Measurements from ENCODE around the gene ELAPOR1. TPM values are rescaled to one million over a fixed set of nuclear protein-coding genes. Genes with fewer than 3 reads are reported as not detected.

The ELAPOR1 gene
- total and polyA plus RNA-seq, 2 of the 4 experiments (the other 2 are of a cell fraction) = 0.54 to 1.6 TPM

DNA sequence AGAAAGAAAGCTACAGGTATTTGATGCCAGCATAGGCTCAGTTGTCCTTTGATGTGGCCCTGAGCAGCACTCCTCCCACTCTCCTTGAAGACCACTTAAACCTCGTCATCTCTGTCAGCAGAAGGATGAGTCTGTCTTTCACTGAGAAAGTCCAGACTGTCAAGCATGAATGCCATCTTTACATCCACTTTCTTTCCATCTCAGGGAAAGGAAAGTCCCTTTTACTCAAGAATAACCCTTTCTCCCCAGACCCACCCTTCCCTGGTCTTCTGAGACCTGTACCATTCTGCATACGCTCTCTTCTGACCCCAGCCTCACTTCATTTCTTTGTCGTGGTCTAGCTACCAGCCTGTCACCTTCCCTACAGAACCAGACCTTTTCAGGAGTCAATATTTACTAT, 4.0 kb upstream of the ELAPOR1 start:
- BruUV-seq (replicated peaks) = no TSS peak
- Histone ChIP-seq H2AK5ac (ENCODE audit: low read depth, low read length) (no peak overlapping the region), H3K18ac (ENCODE audit: low read depth, low read length) (no peak overlapping the region), H3K56ac (ENCODE audit: extremely low read depth, insufficient read depth, low read length) (no peak overlapping the region), H4K20me1 (ENCODE audit: insufficient read depth, low read length) (no peaks in the 10 kb centered on the region; the same call in 1 of the 2 replicates), H4K8ac (ENCODE audit: low read depth in 2 of 2, low read length in 2 of 2) (no peak overlapping the region), H3K4ac (ENCODE audit: low read depth, low read length) (no peak overlapping the region), H3K4me3 (ENCODE audit: insufficient read depth, low read depth, low read length) (no peak overlapping the region), H3K4me2 (ENCODE audit: low read depth, low read length) (no peak overlapping the region), H3K14ac (replicated peaks; ENCODE audit: low read depth, low read length) (no peak overlapping the region), H3K27ac (ENCODE audit: insufficient read depth, low read length) (no peak overlapping the region), H3K79me1 (ENCODE audit: low read depth in 1 of 2, low read length in 2 of 2) (0 out of 4 replicates have a peak, but pooled peaks cover 0 to 5% of the 10 kb centered on the region in 2 experiments), H2BK120ac (ENCODE audit: low read depth, low read length) (no peak overlapping the region), H3K36me3 (ENCODE audit: control insufficient read depth, insufficient read depth, low read length) (no peaks in the 10 kb centered on the region), H3K23ac (ENCODE audit: low read depth, low read length) (no peak overlapping the region), H2AFZ (replicated peaks; ENCODE audit: low read length, poor library complexity) (no peak overlapping the region), H2BK5ac (ENCODE audit: low read depth, low read length, poor library complexity, severe bottlenecking) (no peak overlapping the region), H2BK20ac (ENCODE audit: low read depth, low read length) (no peak overlapping the region), H3K9ac (ENCODE audit: low read depth, low read length) (no peak overlapping the region), H3K9me3 (ENCODE audit: control insufficient read depth, insufficient read depth, low read length) (no peaks in the 10 kb centered on the region), H4K91ac (ENCODE audit: insufficient read depth, low read depth, low read length) (no peak overlapping the region), H2AK9ac (replicated peaks; ENCODE audit: low read depth, low read length, poor library complexity) (no peak overlapping the region), H3K9me1 (ENCODE audit: insufficient read depth, low read length) (no peaks in the 10 kb centered on the region), H3K27me3 (ENCODE audit: control insufficient read depth, insufficient read depth, low read length) (peaks cover 20% of the 10 kb centered on the region), H4K5ac (ENCODE audit: low read depth, low read length) (no peak overlapping the region), H2BK15ac (ENCODE audit: low read depth, low read length) (no peak overlapping the region), H3K4me1 (ENCODE audit: control insufficient read depth, insufficient read depth, low read length) (peaks cover 2% of the 10 kb centered on the region; the same call in 1 of the 2 replicates)
- CTCF ChIA-PET = no interaction called here
- 40% methylated on average over 1 of the region's 3 CpGs; no CpG with 5 or more reads in 1 of the 2 experiments for WGBS, 2 experiments (ENCODE audit: extremely low coverage in 2 of 2, insufficient read length in 1 of 2)
- ATAC-seq (ENCODE audit: low read depth) (no peak), DNase-seq (no peak)
- dilution Hi-C loops (cut with HindIII; ENCODE audit: low sequenced_read_pairs, unreplicated experiment) (no loop called here), in situ Hi-C loops (cut with MboI; ENCODE audit: low sequenced_read_pairs) (no loop called here), intact Hi-C loops (cut with micrococcal nuclease) (loop anchor here (5.0 kb wide), 1 partner anchor 148 kb away; the partner anchor contains the start of gene CLCC1)
- POLR2A ChIA-PET (ENCODE audit: unreplicated experiment) = interaction anchor here (1.1 kb wide), 1 partner anchor 10 kb away, joined by 4 read pairs; no protein-coding TSS in a partner anchor
- TF ChIP-seq CTCF (conservative IDR thresholded peaks at IDR 0.05; ENCODE audit: low read depth, low read length) (no peak), CHD1 (IDR thresholded peaks at IDR 0.05; ENCODE audit: low read depth, low read length) (no peak), BHLHE40 (IDR thresholded peaks at IDR 0.05; ENCODE audit: low read depth, low read length) (no peak), MXI1 (IDR thresholded peaks at IDR 0.05; ENCODE audit: borderline replicate concordance, low read depth, low read length) (no peak), CEBPB (IDR thresholded peaks at IDR 0.05; ENCODE audit: low read depth, low read length) (no peak), MAFK (IDR thresholded peaks at IDR 0.05; ENCODE audit: low read depth, low read length) (no peak), SMC3 (IDR thresholded peaks at IDR 0.05; ENCODE audit: low read depth, low read length) (no peak), RAD21 (IDR thresholded peaks at IDR 0.05; ENCODE audit: low read length) (no peak), NFE2L2 (IDR thresholded peaks at IDR 0.05; ENCODE audit: low read depth, low read length) (no peak)
- TF ChIP-seq, protein P1, sequence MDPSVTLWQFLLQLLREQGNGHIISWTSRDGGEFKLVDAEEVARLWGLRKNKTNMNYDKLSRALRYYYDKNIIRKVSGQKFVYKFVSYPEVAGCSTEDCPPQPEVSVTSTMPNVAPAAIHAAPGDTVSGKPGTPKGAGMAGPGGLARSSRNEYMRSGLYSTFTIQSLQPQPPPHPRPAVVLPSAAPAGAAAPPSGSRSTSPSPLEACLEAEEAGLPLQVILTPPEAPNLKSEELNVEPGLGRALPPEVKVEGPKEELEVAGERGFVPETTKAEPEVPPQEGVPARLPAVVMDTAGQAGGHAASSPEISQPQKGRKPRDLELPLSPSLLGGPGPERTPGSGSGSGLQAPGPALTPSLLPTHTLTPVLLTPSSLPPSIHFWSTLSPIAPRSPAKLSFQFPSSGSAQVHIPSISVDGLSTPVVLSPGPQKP (IDR thresholded peaks at IDR 0.05; ENCODE audit: borderline replicate concordance, low read depth, low read length) = no peak

Measured in IMR-90 (cell line).